Hepatocyte (in vitro differentiated cells): ENCODE measurements around the gene CRIP2. TPM values are rescaled to one million over a fixed set of nuclear protein-coding genes. Genes with fewer than 3 reads are reported as not detected.

ENCODE experiments used
- DNase-seq: peaks from one replicate; pipeline ENCODE4 v3.0.0-alpha.2; 2016; ENCODE audit warnings: low spot score
- H2AFZ ChIP-seq: fragments of 200-600 bp; sonication (generic); 2 replicates; pipeline ENCODE4 v1.6.0; 2016; ENCODE audit warnings: antibody characterized with exemption, mild to moderate bottlenecking
- H3K27ac ChIP-seq: fragments of 200-600 bp; sonication (generic); 2 replicates; pipeline ENCODE4 v1.5.1; 2016; ENCODE audit warnings: mild to moderate bottlenecking
- H3K27me3 ChIP-seq: fragments of 200-600 bp; sonication (generic); 2 replicates; pipeline ENCODE4 v1.6.1; 2016
- H3K36me3 ChIP-seq: fragments of 200-600 bp; sonication (generic); replicated peaks from 2 replicates; pipeline ENCODE4 v1.5.1; 2016; ENCODE audit warnings: low read depth; ENCODE audit not compliant: insufficient read depth
- H3K4me1 ChIP-seq: fragments of 200-600 bp; sonication (generic); 2 replicates; pipeline ENCODE4 v1.5.1; 2016; ENCODE audit warnings: mild to moderate bottlenecking, moderate library complexity; ENCODE audit not compliant: insufficient read depth
- H3K4me2 ChIP-seq: fragments of 200-600 bp; sonication (generic); 2 replicates; pipeline ENCODE4 v1.6.0; 2016
- H3K4me3 ChIP-seq: fragments of 200-600 bp; sonication (generic); 2 replicates; pipeline ENCODE4 v1.5.1; 2016; ENCODE audit warnings: mild to moderate bottlenecking
- H3K79me2 ChIP-seq: fragments of 200-600 bp; sonication (generic); 2 replicates; pipeline ENCODE4 v1.6.0; 2017; ENCODE audit warnings: mild to moderate bottlenecking
- H3K9me2 ChIP-seq: fragments of 200-600 bp; sonication (generic); replicated peaks from 2 replicates; pipeline ENCODE4 v1.6.0; 2017; ENCODE audit warnings: mild to moderate bottlenecking; ENCODE audit not compliant: insufficient read depth
- H3K9me3 ChIP-seq: fragments of 200-600 bp; sonication (generic); 2 replicates; pipeline ENCODE4 v1.5.1; 2016; ENCODE audit warnings: low read depth, mild to moderate bottlenecking
- H4K20me1 ChIP-seq: fragments of 200-600 bp; sonication (generic); 2 replicates; pipeline ENCODE4 v1.6.0; 2016; ENCODE audit warnings: mild to moderate bottlenecking; ENCODE audit not compliant: insufficient read depth, poor library complexity, severe bottlenecking
- EZH2 ChIP-seq: fragments of 200-600 bp; sonication (generic); IDR thresholded peaks from 2 replicates; pipeline ENCODE4 v1.6.1; 2016; ENCODE audit warnings: antibody characterized with exemption, mild to moderate bottlenecking, borderline replicate concordance
- EZH2phosphoT487 ChIP-seq: fragments of 200-600 bp; sonication (generic); IDR thresholded peaks from one replicate; pipeline ENCODE4 v1.6.1; 2018; ENCODE audit warnings: antibody characterized with exemption, mild to moderate bottlenecking, low read depth, moderate library complexity; ENCODE audit not compliant: unreplicated experiment, severe bottlenecking
- WGBS: methylation state at CpG from one replicate; pipeline ENCODE4 v1.1.6; 2016; ENCODE audit warnings: low lambda C conversion rate; ENCODE audit errors: missing lambda C conversion rate; 5-methylcytosine and 5-hydroxymethylcytosine counted together
- polyA plus RNA-seq: library from polyadenylated mRNA; unstranded; fragments of >200 nt; fragmentation: Nextera tagmentation; extraction: Ambion mirVana; gene quantifications from 2 replicates; pipeline ENCODE4 v1.2.1, GENCODE V29; 2016
- total RNA-seq: library from RNA; depleted of rRNA; stranded (reverse); fragments of >200 nt; gene quantifications from 2 replicates; pipeline ENCODE4 v1.2.3, GENCODE V29; 2014
- TF ChIP-seq, protein P1 (sequence below): fragments of 200-600 bp; sonication (generic); IDR thresholded peaks from 2 replicates; pipeline ENCODE4 v1.5.1; 2016; ENCODE audit warnings: antibody characterized with exemption, mild to moderate bottlenecking; ENCODE audit not compliant: poor library complexity

The CRIP2 gene
- total and polyA plus RNA-seq, 2 experiments from 2014 or later, result 8.3 to 29.1 TPM

- Histone ChIP-seq H3K9me2 (no peaks in the 10 kb centered on the region), H3K4me3 (no peak overlapping the region), H3K27ac (no peak overlapping the region), H3K79me2 (no peaks in the 10 kb centered on the region), H3K27me3 (no peaks in the 10 kb centered on the region), H3K4me2 (no peak overlapping the region), H3K9me3 (no peaks in the 10 kb centered on the region), H4K20me1 (no peaks in the 10 kb centered on the region), H3K4me1 (no peaks in the 10 kb centered on the region), H3K36me3 (no peaks in the 10 kb centered on the region), H2AFZ (no peak overlapping the region)
- WGBS, result 90% methylated on average over 13 of the region's 13 CpGs
- TF ChIP-seq EZH2 (no peak), EZH2phosphoT487 (no peak)
- TF ChIP-seq, protein P1, sequence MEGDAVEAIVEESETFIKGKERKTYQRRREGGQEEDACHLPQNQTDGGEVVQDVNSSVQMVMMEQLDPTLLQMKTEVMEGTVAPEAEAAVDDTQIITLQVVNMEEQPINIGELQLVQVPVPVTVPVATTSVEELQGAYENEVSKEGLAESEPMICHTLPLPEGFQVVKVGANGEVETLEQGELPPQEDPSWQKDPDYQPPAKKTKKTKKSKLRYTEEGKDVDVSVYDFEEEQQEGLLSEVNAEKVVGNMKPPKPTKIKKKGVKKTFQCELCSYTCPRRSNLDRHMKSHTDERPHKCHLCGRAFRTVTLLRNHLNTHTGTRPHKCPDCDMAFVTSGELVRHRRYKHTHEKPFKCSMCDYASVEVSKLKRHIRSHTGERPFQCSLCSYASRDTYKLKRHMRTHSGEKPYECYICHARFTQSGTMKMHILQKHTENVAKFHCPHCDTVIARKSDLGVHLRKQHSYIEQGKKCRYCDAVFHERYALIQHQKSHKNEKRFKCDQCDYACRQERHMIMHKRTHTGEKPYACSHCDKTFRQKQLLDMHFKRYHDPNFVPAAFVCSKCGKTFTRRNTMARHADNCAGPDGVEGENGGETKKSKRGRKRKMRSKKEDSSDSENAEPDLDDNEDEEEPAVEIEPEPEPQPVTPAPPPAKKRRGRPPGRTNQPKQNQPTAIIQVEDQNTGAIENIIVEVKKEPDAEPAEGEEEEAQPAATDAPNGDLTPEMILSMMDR, result no peak
- DNase-seq, result no peak
Observed at GRCh38 chr14:105501504-105502291, 27.1 kb downstream of the CRIP2 start.

DNA sequence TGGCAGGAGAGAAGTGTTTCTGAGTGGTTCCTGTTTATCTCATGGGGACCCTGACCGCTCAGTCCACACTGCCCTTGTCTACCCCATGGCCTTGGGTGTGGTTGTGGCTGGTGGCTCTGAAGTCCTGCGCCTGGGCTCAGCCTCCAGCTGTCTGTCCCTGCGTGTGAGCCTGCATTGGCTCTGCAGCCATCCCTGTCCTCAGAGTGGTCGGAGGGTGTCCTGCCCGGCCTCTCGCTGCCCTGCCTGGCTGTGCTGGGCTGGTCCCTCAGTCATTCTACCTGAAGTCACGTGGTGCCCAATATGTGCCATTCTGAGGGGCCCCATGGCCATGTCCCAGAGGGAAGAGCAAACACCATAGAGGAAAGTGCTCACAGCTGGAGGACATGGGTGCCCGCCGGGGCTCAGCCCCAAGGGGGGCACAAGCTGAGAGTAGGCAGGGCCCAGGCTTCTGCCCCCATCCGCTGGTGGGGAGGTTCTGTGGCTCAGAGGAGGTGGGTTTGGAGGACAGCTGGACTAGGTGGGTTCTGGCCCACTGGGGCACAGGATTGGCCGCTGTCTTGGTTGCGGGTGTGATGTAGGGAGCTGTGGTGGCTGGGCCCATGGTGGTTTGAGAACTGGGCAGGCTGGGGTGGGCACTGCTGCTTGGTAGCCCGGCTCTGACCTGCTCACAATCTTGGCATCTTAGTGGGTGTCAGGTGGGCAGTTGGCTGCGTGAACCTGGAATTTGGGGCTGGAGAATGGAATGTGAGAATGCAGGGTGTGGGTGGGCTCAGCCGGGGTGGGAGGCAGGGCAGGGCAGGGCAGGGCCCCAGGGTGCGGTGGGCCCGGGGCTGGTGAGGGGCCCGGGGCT is 28.1 kb downstream of the CRIP2 start:
- H4K20me1 ChIP-seq, result no peaks in the 10 kb centered on the region
- no peaks in the 10 kb centered on the region for H3K9me2 ChIP-seq
- no peaks in the 10 kb centered on the region for H3K9me3 ChIP-seq
- H3K4me2 ChIP-seq, result no peak overlapping the region
- no peaks in the 10 kb centered on the region for H3K4me1 ChIP-seq
- H3K27ac ChIP-seq, result no peak overlapping the region
- WGBS, result 87% methylated on average over 14 of the region's 18 CpGs
- H2AFZ ChIP-seq, result no peak overlapping the region
- TF ChIP-seq EZH2 (no peak), EZH2phosphoT487 (no peak)
- TF ChIP-seq, protein P1, result no peak
- H3K27me3 ChIP-seq, result no peaks in the 10 kb centered on the region
- H3K4me3 ChIP-seq, result no peak overlapping the region
- DNase-seq, result no peak
- H3K79me2 ChIP-seq, result no peaks in the 10 kb centered on the region
- H3K36me3 ChIP-seq, result no peaks in the 10 kb centered on the region

DNA sequence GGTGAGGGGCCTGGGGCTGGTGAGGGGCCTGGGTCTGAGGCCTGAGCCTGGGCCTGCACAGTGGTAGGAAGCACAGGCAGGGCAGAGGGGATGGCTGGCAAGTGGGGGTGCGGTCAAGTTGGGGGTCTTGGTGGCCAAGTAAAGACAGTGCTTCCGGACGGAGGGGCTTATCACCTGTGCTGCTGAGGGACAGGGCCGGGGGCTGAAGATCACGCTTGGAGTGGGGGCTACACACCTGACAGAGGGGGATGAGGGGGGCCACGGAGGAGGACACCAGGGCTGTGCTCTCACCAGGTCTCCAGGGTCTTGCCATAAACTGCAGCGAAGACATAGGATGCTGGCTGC is 28.6 kb downstream of the CRIP2 start:
- Histone ChIP-seq H4K20me1 (no peaks in the 10 kb centered on the region), H3K9me2 (no peaks in the 10 kb centered on the region), H3K27ac (no peak overlapping the region), H3K4me1 (no peaks in the 10 kb centered on the region), H3K4me3 (no peak overlapping the region), H3K36me3 (no peaks in the 10 kb centered on the region), H3K9me3 (no peaks in the 10 kb centered on the region), H2AFZ (no peak overlapping the region), H3K4me2 (no peak overlapping the region), H3K79me2 (no peaks in the 10 kb centered on the region), H3K27me3 (no peaks in the 10 kb centered on the region)
- WGBS, result 85% methylated on average over 4 of the region's 7 CpGs
- no peak for DNase-seq
- TF ChIP-seq, protein P1, result no peak
- TF ChIP-seq EZH2phosphoT487 (no peak), EZH2 (no peak)
